Liver (tissue), 9 donors: ENCODE results near the gene PTPRN2. TPM values are rescaled to one million over a fixed set of nuclear protein-coding genes. Genes with fewer than 3 reads are reported as not detected.

Source experiments
- DNase-seq: peaks from one replicate; pipeline ENCODE4 v3.0.0-alpha.2; 2017; ENCODE audit warnings: low spot score
- H3K27ac ChIP-seq, 2 donors: one replicate each; pipeline ENCODE4 v1.7.0; 2013; ENCODE audit warnings: inconsistent platforms in 2 of 2, low read length in 2 of 2, control low read depth in 1 of 2, low read depth in 1 of 2, mild to moderate bottlenecking in 1 of 2
- H3K27me3 ChIP-seq, 4 donors: one replicate each; pipeline versions ENCODE4 v1.6.1 to v1.7.0; 2013; ENCODE audit warnings: low read length in 3 of 4, inconsistent platforms in 1 of 4, mild to moderate bottlenecking in 1 of 4, moderate library complexity in 1 of 4; ENCODE audit not compliant: control insufficient read depth in 4 of 4, insufficient read depth in 4 of 4
- H3K36me3 ChIP-seq, 4 donors: one replicate each; pipeline versions ENCODE4 v1.6.1 to v1.7.0; 2013; ENCODE audit warnings: low read length in 3 of 4, mild to moderate bottlenecking in 3 of 4, low read depth in 1 of 4, moderate library complexity in 1 of 4; ENCODE audit not compliant: control insufficient read depth in 4 of 4, insufficient read depth in 3 of 4
- H3K4me1 ChIP-seq, 4 donors: one replicate each; pipeline versions ENCODE4 v1.6.1 to v1.7.0; 2013; ENCODE audit warnings: low read length in 3 of 4, mild to moderate bottlenecking in 3 of 4, moderate library complexity in 1 of 4; ENCODE audit not compliant: control insufficient read depth in 4 of 4, insufficient read depth in 4 of 4
- H3K4me3 ChIP-seq, 3 donors: one replicate each; pipeline versions ENCODE4 v1.6.1 to v1.7.0; 2013; ENCODE audit warnings: low read length in 3 of 3, control low read depth in 1 of 3, low read depth in 1 of 3, mild to moderate bottlenecking in 1 of 3
- H3K9ac ChIP-seq, 2 donors: one replicate each; pipeline ENCODE4 v1.7.0; 2013; ENCODE audit warnings: low read length in 2 of 2, mild to moderate bottlenecking in 2 of 2, moderate library complexity in 2 of 2, control low read depth in 1 of 2, low read depth in 1 of 2
- H3K9me3 ChIP-seq, 4 donors: one replicate each; pipeline versions ENCODE4 v1.6.1 to v1.7.0; 2013; ENCODE audit warnings: low read length in 3 of 4; ENCODE audit not compliant: control insufficient read depth in 4 of 4
- ATF3 ChIP-seq: IDR thresholded peaks from 2 replicates; pipeline ENCODE4 v1.6.1; 2016; ENCODE audit warnings: antibody characterized with exemption
- CTCF ChIP-seq: fragments of 150-350 bp; IDR thresholded peaks from 2 replicates; pipeline ENCODE4 v1.5.1; 2017; ENCODE audit warnings: improper control_type of control experiment, low read depth, low read length; ENCODE audit not compliant: missing input control
- EGR1 ChIP-seq, 2 donors: IDR thresholded peaks; 2 replicates each; pipeline ENCODE4 v1.6.1; 2016 to 2018; ENCODE audit warnings: antibody characterized with exemption in 2 of 2, low read depth in 2 of 2
- FOXA1 ChIP-seq: IDR thresholded peaks from 2 replicates; pipeline ENCODE4 v1.6.1; 2016; ENCODE audit warnings: antibody characterized with exemption
- FOXA2 ChIP-seq: IDR thresholded peaks from 2 replicates; pipeline ENCODE4 v1.6.1; 2016; ENCODE audit warnings: antibody characterized with exemption
- GABPA ChIP-seq, 2 donors: IDR thresholded peaks in 1 of 2; conservative IDR thresholded peaks in 1 of 2; 2 replicates each; pipeline ENCODE4 v1.6.1; 2016; ENCODE audit warnings: antibody characterized with exemption in 2 of 2, mild to moderate bottlenecking in 1 of 2, moderate library complexity in 1 of 2
- HNF4A ChIP-seq, 2 donors: conservative IDR thresholded peaks; 2 replicates each; pipeline ENCODE4 v1.6.1; 2016; ENCODE audit warnings: antibody characterized with exemption in 2 of 2, mild to moderate bottlenecking in 2 of 2
- HNF4G ChIP-seq: IDR thresholded peaks from 2 replicates; pipeline ENCODE4 v1.6.1; 2016; ENCODE audit warnings: antibody characterized with exemption
- JUND ChIP-seq, 2 donors: IDR thresholded peaks; 2 replicates each; pipeline ENCODE4 v1.6.1; 2016; ENCODE audit warnings: antibody characterized with exemption in 2 of 2
- NR2F2 ChIP-seq: IDR thresholded peaks from 2 replicates; pipeline ENCODE4 v1.6.1; 2016; ENCODE audit warnings: antibody characterized with exemption
- RAD21 ChIP-seq, 2 donors: IDR thresholded peaks; 2 replicates each; pipeline ENCODE4 v1.6.1; 2016; ENCODE audit warnings: antibody characterized with exemption in 2 of 2, mild to moderate bottlenecking in 2 of 2
- RXRA ChIP-seq, 2 donors: IDR thresholded peaks; 2 replicates each; pipeline ENCODE4 v1.6.1; 2017 to 2018; ENCODE audit warnings: antibody characterized with exemption in 2 of 2, mild to moderate bottlenecking in 1 of 2
- SP1 ChIP-seq: IDR thresholded peaks from 2 replicates; pipeline ENCODE4 v1.6.1; 2018; ENCODE audit warnings: antibody characterized with exemption, mild to moderate bottlenecking
- TAF1 ChIP-seq: conservative IDR thresholded peaks from 2 replicates; pipeline ENCODE4 v1.6.1; 2016; ENCODE audit warnings: antibody characterized with exemption, mild to moderate bottlenecking
- YY1 ChIP-seq: IDR thresholded peaks from 2 replicates; pipeline ENCODE4 v1.6.1; 2016; ENCODE audit warnings: antibody characterized with exemption, mild to moderate bottlenecking
- whole genome bisulfite sequencing: extraction: QIAGEN DNeasy Blood & Tissue Kit; methylation state at CpG from one replicate; pipeline ENCODE4 v1.1.7; 2013; 5-methylcytosine and 5-hydroxymethylcytosine counted together
- polyA plus RNA-seq, 2 donors: library from polyadenylated mRNA; stranded (reverse) in 1 of 2; unstranded in 1 of 2; fragments of 200-250 nt in 1 of 2; fragments of >200 nt in 1 of 2; fragmentation: Nextera tagmentation in 1 of 2; extraction: Ambion mirVana in 1 of 2; gene quantifications; one replicate each; pipeline versions ENCODE4 v1.2.1 to v1.2.3, GENCODE V29; 2013 to 2015
- total RNA-seq, 2 donors: library from RNA; depleted of rRNA; stranded (reverse); fragments of >200 nt; gene quantifications; one replicate each; pipeline ENCODE4 v1.2.3, GENCODE V29; 2014
- TF ChIP-seq, protein P1 (sequence below): IDR thresholded peaks from 2 replicates; pipeline ENCODE4 v1.6.1; 2016; ENCODE audit warnings: antibody characterized with exemption
- TF ChIP-seq, protein P2 (sequence below): IDR thresholded peaks from 2 replicates; pipeline ENCODE4 v1.6.1; 2016; ENCODE audit warnings: antibody characterized with exemption
- TF ChIP-seq, protein P3 (sequence below): IDR thresholded peaks from 2 replicates; pipeline ENCODE4 v1.6.1; 2016; ENCODE audit warnings: antibody characterized with exemption, mild to moderate bottlenecking
- donor health status: healthy.
- donor health status: healthy.
- donor health status: healthy.
- donor health status: healthy.
- donor health status: healthy.

PTPRN2 gene
- total and polyA plus RNA-seq, 4 donors: 0.75 to 1.9 (median 1.1) TPM

DNA sequence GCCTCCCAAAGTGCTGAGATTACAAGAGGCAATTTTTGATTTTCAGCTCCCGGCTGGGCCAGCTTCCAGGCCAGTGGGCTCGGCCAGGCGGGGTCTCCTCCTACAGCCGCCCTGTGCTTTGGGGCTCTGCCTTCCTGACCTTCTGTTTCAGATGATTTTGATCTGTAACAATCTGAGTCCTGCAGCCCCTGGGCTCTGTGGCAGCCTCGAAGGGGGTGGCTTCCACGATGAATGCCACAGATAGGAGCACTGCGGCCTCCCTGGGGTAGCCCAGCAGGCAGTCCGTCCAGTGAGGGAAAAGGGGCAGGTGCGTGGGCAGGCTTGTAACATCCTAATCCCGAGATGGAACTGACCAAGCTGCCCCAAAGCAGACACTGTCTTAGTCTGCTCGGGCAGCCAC, 1073.3 kb downstream of the PTPRN2 start:
- no peak for TF ChIP-seq HNF4G
- no peak for TF ChIP-seq JUND (IDR thresholded peaks at IDR 0.05)
- no peak for TF ChIP-seq FOXA1
- no peak for TF ChIP-seq HNF4A (conservative IDR thresholded peaks at IDR 0.05)
- TF ChIP-seq EGR1 (IDR thresholded peaks at IDR 0.05; ENCODE audit: low read depth in 2 of 2): no peak
- TF ChIP-seq RXRA (IDR thresholded peaks at IDR 0.05): no peak
- TF ChIP-seq GABPA (IDR thresholded peaks at IDR 0.05 in 1 of 2, conservative IDR thresholded peaks at IDR 0.05 in 1 of 2): no peak
- TF ChIP-seq YY1: no peak
- no peak for TF ChIP-seq SP1
- TF ChIP-seq, protein P1, sequence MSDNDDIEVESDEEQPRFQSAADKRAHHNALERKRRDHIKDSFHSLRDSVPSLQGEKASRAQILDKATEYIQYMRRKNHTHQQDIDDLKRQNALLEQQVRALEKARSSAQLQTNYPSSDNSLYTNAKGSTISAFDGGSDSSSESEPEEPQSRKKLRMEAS: no peak
- no peak for TF ChIP-seq CTCF
- TF ChIP-seq, protein P2, sequence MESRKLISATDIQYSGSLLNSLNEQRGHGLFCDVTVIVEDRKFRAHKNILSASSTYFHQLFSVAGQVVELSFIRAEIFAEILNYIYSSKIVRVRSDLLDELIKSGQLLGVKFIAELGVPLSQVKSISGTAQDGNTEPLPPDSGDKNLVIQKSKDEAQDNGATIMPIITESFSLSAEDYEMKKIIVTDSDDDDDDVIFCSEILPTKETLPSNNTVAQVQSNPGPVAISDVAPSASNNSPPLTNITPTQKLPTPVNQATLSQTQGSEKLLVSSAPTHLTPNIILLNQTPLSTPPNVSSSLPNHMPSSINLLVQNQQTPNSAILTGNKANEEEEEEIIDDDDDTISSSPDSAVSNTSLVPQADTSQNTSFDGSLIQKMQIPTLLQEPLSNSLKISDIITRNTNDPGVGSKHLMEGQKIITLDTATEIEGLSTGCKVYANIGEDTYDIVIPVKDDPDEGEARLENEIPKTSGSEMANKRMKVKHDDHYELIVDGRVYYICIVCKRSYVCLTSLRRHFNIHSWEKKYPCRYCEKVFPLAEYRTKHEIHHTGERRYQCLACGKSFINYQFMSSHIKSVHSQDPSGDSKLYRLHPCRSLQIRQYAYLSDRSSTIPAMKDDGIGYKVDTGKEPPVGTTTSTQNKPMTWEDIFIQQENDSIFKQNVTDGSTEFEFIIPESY: no peak
- TF ChIP-seq ATF3: no peak
- whole genome bisulfite sequencing: 75% methylated on average over 11 of the region's 11 CpGs
- no peak overlapping the region for H3K27ac ChIP-seq
- DNase-seq: peak; percentile 22
- peaks cover 0 to 2% (median 0%) of the 10 kb centered on the region in 4 donors for H3K9me3 ChIP-seq
- no peak overlapping the region for H3K4me3 ChIP-seq
- H3K27me3 ChIP-seq: no peaks in the 10 kb centered on the region
- H3K36me3 ChIP-seq: no peaks in the 10 kb centered on the region
- H3K9ac ChIP-seq: no peak overlapping the region
- H3K4me1 ChIP-seq: no peaks in the 10 kb centered on the region

DNA sequence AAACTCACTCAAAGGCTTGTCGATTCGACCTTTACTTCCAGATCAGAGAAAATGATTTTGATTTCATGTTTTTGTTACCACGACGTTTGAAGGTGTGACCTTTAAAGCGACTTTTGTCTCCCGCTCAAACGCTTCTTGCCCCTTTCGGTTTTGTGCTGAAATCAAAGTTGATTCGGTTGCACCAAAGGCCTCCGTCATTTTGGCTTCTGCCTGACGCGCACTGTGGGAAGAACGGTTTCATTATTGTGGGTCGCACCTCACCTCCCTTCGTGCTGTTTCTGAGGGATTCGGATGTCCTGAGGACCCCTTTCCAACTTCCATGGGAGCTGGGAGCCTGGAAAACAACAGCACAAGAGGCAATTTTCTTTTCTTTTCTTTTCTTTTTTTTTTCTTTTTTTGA, 1073.9 kb downstream of the PTPRN2 start:
- Histone ChIP-seq H3K9me3 (peaks cover 0 to 2% (median 0%) of the 10 kb centered on the region in 4 donors), H3K27me3 (no peaks in the 10 kb centered on the region), H3K36me3 (no peaks in the 10 kb centered on the region), H3K4me1 (no peaks in the 10 kb centered on the region), H3K4me3 (no peak overlapping the region), H3K9ac (no peak overlapping the region), H3K27ac (no peak overlapping the region)
- WGBS: 89% methylated on average over 16 of the region's 16 CpGs
- peak; percentile 22 for DNase-seq
- TF ChIP-seq CTCF (no peak), FOXA2 (no peak), SP1 (no peak), ATF3 (no peak), RXRA (IDR thresholded peaks at IDR 0.05) (no peak), HNF4A (conservative IDR thresholded peaks at IDR 0.05) (no peak), GABPA (IDR thresholded peaks at IDR 0.05 in 1 of 2, conservative IDR thresholded peaks at IDR 0.05 in 1 of 2) (no peak), NR2F2 (no peak), HNF4G (no peak), FOXA1 (no peak), EGR1 (IDR thresholded peaks at IDR 0.05; ENCODE audit: low read depth in 2 of 2) (no peak), TAF1 (no peak), RAD21 (IDR thresholded peaks at IDR 0.05) (no peak), YY1 (no peak), JUND (IDR thresholded peaks at IDR 0.05) (no peak)
- TF ChIP-seq, protein P3, sequence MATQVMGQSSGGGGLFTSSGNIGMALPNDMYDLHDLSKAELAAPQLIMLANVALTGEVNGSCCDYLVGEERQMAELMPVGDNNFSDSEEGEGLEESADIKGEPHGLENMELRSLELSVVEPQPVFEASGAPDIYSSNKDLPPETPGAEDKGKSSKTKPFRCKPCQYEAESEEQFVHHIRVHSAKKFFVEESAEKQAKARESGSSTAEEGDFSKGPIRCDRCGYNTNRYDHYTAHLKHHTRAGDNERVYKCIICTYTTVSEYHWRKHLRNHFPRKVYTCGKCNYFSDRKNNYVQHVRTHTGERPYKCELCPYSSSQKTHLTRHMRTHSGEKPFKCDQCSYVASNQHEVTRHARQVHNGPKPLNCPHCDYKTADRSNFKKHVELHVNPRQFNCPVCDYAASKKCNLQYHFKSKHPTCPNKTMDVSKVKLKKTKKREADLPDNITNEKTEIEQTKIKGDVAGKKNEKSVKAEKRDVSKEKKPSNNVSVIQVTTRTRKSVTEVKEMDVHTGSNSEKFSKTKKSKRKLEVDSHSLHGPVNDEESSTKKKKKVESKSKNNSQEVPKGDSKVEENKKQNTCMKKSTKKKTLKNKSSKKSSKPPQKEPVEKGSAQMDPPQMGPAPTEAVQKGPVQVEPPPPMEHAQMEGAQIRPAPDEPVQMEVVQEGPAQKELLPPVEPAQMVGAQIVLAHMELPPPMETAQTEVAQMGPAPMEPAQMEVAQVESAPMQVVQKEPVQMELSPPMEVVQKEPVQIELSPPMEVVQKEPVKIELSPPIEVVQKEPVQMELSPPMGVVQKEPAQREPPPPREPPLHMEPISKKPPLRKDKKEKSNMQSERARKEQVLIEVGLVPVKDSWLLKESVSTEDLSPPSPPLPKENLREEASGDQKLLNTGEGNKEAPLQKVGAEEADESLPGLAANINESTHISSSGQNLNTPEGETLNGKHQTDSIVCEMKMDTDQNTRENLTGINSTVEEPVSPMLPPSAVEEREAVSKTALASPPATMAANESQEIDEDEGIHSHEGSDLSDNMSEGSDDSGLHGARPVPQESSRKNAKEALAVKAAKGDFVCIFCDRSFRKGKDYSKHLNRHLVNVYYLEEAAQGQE: no peak
- TF ChIP-seq, protein P2: no peak
- TF ChIP-seq, protein P1: no peak
